Esophagus squamous epithelium (tissue), 4 donors: Measurements from ENCODE around the gene MTCH1.

Source experiments
- POLR2A ChIP-seq, 4 donors: fragments of 450-650 bp; IDR thresholded peaks; one replicate each; pipeline ENCODE4 v1.6.1; 2017; ENCODE audit warnings: antibody characterized with exemption in 4 of 4, mild to moderate bottlenecking in 4 of 4, moderate library complexity in 3 of 4
- TF ChIP-seq, protein P1 (sequence below), 6 experiments: fragments of 450-650 bp in 4 of 6; fragments of 200-600 bp in 2 of 6; sonication (generic) in 2 of 6; IDR thresholded peaks; one replicate each; pipeline ENCODE4 v1.5.1; 2016 to 2019; ENCODE audit warnings: antibody characterized with exemption in 6 of 6, mild to moderate bottlenecking in 4 of 6, moderate library complexity in 4 of 6

DNA sequence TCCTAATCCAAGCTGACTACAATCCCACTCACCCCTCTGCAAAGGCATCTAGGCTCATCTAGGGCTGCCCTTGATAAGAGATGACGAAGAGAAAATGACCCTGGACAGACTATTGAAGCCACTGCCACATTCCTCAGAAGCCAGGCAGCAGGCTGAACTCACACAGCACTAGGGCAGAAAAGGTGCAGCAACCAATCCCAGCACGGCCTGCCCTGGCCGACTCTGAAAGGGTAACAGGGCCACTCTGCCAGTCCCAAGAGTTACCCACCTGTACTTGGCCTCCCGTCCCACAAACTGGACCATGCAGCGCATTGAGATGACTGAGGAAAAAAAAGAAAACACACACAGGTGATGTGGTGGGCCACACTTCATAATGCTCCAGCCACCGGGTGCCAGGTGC is 9.1 kb downstream of the MTCH1 start:
- no peak for TF ChIP-seq POLR2A (IDR thresholded peaks at IDR 0.05)
- TF ChIP-seq, protein P1, sequence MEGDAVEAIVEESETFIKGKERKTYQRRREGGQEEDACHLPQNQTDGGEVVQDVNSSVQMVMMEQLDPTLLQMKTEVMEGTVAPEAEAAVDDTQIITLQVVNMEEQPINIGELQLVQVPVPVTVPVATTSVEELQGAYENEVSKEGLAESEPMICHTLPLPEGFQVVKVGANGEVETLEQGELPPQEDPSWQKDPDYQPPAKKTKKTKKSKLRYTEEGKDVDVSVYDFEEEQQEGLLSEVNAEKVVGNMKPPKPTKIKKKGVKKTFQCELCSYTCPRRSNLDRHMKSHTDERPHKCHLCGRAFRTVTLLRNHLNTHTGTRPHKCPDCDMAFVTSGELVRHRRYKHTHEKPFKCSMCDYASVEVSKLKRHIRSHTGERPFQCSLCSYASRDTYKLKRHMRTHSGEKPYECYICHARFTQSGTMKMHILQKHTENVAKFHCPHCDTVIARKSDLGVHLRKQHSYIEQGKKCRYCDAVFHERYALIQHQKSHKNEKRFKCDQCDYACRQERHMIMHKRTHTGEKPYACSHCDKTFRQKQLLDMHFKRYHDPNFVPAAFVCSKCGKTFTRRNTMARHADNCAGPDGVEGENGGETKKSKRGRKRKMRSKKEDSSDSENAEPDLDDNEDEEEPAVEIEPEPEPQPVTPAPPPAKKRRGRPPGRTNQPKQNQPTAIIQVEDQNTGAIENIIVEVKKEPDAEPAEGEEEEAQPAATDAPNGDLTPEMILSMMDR (IDR thresholded peaks at IDR 0.05), result no peak
